ENCODE results near the gene LIN37. TPM values are rescaled to one million over a fixed set of nuclear protein-coding genes. Genes with fewer than 3 reads are reported as not detected.
A peak's percentile ranks its signal among the peaks of the same experiment; 100 is the strongest.

The LIN37 gene
- total RNA-seq, 1 experiment from 2014 or later = 5.9 TPM

- Histone ChIP-seq H3K27ac (ENCODE audit: insufficient read length, low read depth, low read length) (peak overlapping the region; percentile 15), H4K5ac (ENCODE audit: insufficient read length, low read depth, low read length) (no peak overlapping the region), H3K23me2 (ENCODE audit: insufficient read length, low read depth, low read length, poor library complexity, severe bottlenecking) (peaks cover 18% of the 10 kb centered on the region), H3K4ac (ENCODE audit: low read depth, low read length) (no peak overlapping the region), H3K18ac (ENCODE audit: insufficient read length, low read depth, low read length) (peak overlapping the region; percentile 83), H2BK120ac (ENCODE audit: low read depth, low read length, poor library complexity, severe bottlenecking) (no peak overlapping the region), H2BK15ac (ENCODE audit: low read depth, low read length) (no peak overlapping the region), H3K79me1 (ENCODE audit: insufficient read depth, low read depth, low read length, poor library complexity, severe bottlenecking) (no peaks in the 10 kb centered on the region), H3K79me2 (ENCODE audit: insufficient read depth, low read length) (peaks cover 11% of the 10 kb centered on the region; the same call in 1 of the 2 replicates), H3K9me3 (ENCODE audit: control insufficient read depth, low read depth, low read length) (no peaks in the 10 kb centered on the region), H4K91ac (ENCODE audit: insufficient read length, low read depth, low read length) (no peak overlapping the region), H4K20me1 (ENCODE audit: control insufficient read depth, insufficient read depth, insufficient read length) (peaks cover 6% of the 10 kb centered on the region), H3K4me1 (ENCODE audit: insufficient read depth, low read length) (peaks cover 7% of the 10 kb centered on the region; the same call in 1 of the 2 replicates), H3K14ac (ENCODE audit: insufficient read depth, low read length) (peak overlapping the region; percentile 67; the same call in 1 of the 2 replicates), H2BK12ac (ENCODE audit: insufficient read length, low read depth, low read length) (no peak overlapping the region), H3K23ac (ENCODE audit: insufficient read length, low read depth, low read length) (no peak overlapping the region), H2AFZ (ENCODE audit: low read length) (no peak overlapping the region), H3K27me3 (ENCODE audit: insufficient read depth, low read length) (no peaks in the 10 kb centered on the region), H4K8ac (replicated peaks; ENCODE audit: insufficient read length, low read depth, low read length) (no peak overlapping the region), H2BK5ac (ENCODE audit: insufficient read length, low read length) (no peak overlapping the region), H3K4me2 (ENCODE audit: insufficient read depth, insufficient read length, low read length) (peak overlapping the region; percentile 80), H3T11ph (ENCODE audit: low read length) (no peak overlapping the region), H3K9ac (ENCODE audit: extremely low read depth, insufficient read length, low read length) (peak overlapping the region; percentile 52), H2AK5ac (ENCODE audit: insufficient read length, low read length) (no peak overlapping the region), H2BK20ac (ENCODE audit: low read depth, low read length, poor library complexity, severe bottlenecking) (no peak overlapping the region), H3K56ac (ENCODE audit: insufficient read length, low read depth, low read length) (no peak overlapping the region)
- peaks cover 11 to 27% (median 18%) of the 10 kb centered on the region in 3 experiments; a peak in 6 of 7 replicates for H3K36me3 Mint-ChIP-seq (ENCODE audit: insufficient read depth in 1 of 3, low read depth in 3 of 3)
- no CpG with 5 or more reads among the region's 77 CpGs for WGBS (ENCODE audit: extremely low coverage, insufficient read length, low lambda C conversion rate)
- peak; percentile 93 for TF ChIP-seq CTCF (conservative IDR thresholded peaks at IDR 0.05)
- peak overlapping the region; percentile 91 to 99 (median 95) for H3K27ac Mint-ChIP-seq
- DNase-seq = peak; percentile 95
- H3K4me1 Mint-ChIP-seq = peaks cover 41 to 43% of the 10 kb centered on the region in 2 experiments
- H3K27me3 Mint-ChIP-seq (ENCODE audit: low read depth) = no peaks in the 10 kb centered on the region
- no peaks in the 10 kb centered on the region; a peak in 1 of 5 replicates for H3K9me3 Mint-ChIP-seq
- H3K4me3 Mint-ChIP-seq = peak overlapping the region; percentile 86 to 90
Observed at GRCh38 chr19:35716801-35717664, 31.3 kb upstream of the LIN37 start.

Measured in H9 (cell line).